ENCODE measurements around the gene SLC35F4.

GRCh38 chr14:57854571-57854970 lies 11.3 kb downstream of the SLC35F4 start:
- TF ChIP-seq CTCF (conservative IDR thresholded peaks at IDR 0.05; ENCODE audit: low read depth, low read length) = no peak
- no peak for TF ChIP-seq EZH2 (IDR thresholded peaks at IDR 0.05; ENCODE audit: borderline replicate concordance, low read depth, low read length, poor library complexity, severe bottlenecking)
